Activated CD4-positive, alpha-beta T cell treated with anti-CD3 and anti-CD28 coated beads, Interleukin-2, amount 50 U/mL, for 48 hours (primary cell): Measurements from ENCODE around the gene EIF3L.

Experiments
- DNase-seq, 2 experiments: peaks; one replicate each; pipeline ENCODE4 v3.0.0-alpha.2; 2020

Gene EIF3L

GRCh38 chr22:37906364-37907008, 57.3 kb downstream of the EIF3L start:
- peak; percentile 48 to 61 for DNase-seq

- no peak for DNase-seq
These were observed 58.1 kb downstream of the EIF3L start for GRCh38 chr22:37907036-37907954.

- DNase-seq: no peak
These were observed 60.5 kb downstream of the EIF3L start for GRCh38 chr22:37909766-37910165.

- DNase-seq: no peak
These were observed 61.9 kb downstream of the EIF3L start for GRCh38 chr22:37910890-37911672.

- DNase-seq: no peak
These were observed 62.5 kb downstream of the EIF3L start for GRCh38 chr22:37911697-37912096.

GRCh38 chr22:37912171-37912570, 63.0 kb downstream of the EIF3L start:
- no peak for DNase-seq

GRCh38 chr22:37913233-37913721, 64.1 kb downstream of the EIF3L start:
- no peak for DNase-seq

- no peak for DNase-seq
These were observed 67.1 kb downstream of the EIF3L start for GRCh38 chr22:37916311-37916710.

- no peak for DNase-seq
These were observed 68.8 kb downstream of the EIF3L start for GRCh38 chr22:37917874-37918548.

- no peak for DNase-seq
These were observed 69.5 kb downstream of the EIF3L start for GRCh38 chr22:37918580-37919270.

GRCh38 chr22:37920126-37920525, 70.9 kb downstream of the EIF3L start:
- no peak for DNase-seq

- DNase-seq: no peak
These were observed 73.0 kb downstream of the EIF3L start for GRCh38 chr22:37922191-37922590.

- no peak for DNase-seq
These were observed 74.7 kb downstream of the EIF3L start for GRCh38 chr22:37923927-37924326.

- DNase-seq: no peak
These were observed 75.3 kb downstream of the EIF3L start for GRCh38 chr22:37924386-37925065.

- DNase-seq: no peak
These were observed 76.1 kb downstream of the EIF3L start for GRCh38 chr22:37925330-37925729.

GRCh38 chr22:37925767-37926166, 76.5 kb downstream of the EIF3L start:
- DNase-seq: no peak

GRCh38 chr22:37926358-37926757, 77.1 kb downstream of the EIF3L start:
- no peak for DNase-seq

GRCh38 chr22:37926771-37927636, 77.8 kb downstream of the EIF3L start:
- no peak for DNase-seq

GRCh38 chr22:37927637-37927936, 78.4 kb downstream of the EIF3L start:
- no peak for DNase-seq

- DNase-seq: no peak
These were observed 80.2 kb downstream of the EIF3L start for GRCh38 chr22:37929390-37929789.
